Muscle layer of colon (tissue), 2 donors: Measurements from ENCODE around the gene RFXAP.

Source experiments
- H3K27ac ChIP-seq: one replicate; pipeline ENCODE4 v1.7.0; 2013; ENCODE audit warnings: low read depth, mild to moderate bottlenecking, low read length, moderate library complexity
- H3K27me3 ChIP-seq, 2 donors: one replicate each; pipeline ENCODE4 v1.7.0; 2013; ENCODE audit warnings: low read length in 2 of 2, mild to moderate bottlenecking in 2 of 2; ENCODE audit not compliant: insufficient read depth in 2 of 2, control insufficient read depth in 1 of 2
- H3K36me3 ChIP-seq: one replicate; pipeline ENCODE4 v1.7.0; 2013; ENCODE audit warnings: mild to moderate bottlenecking, low read length; ENCODE audit not compliant: insufficient read depth
- H3K4me1 ChIP-seq: one replicate; pipeline ENCODE4 v1.7.0; 2013; ENCODE audit warnings: mild to moderate bottlenecking, low read length; ENCODE audit not compliant: insufficient read depth
- H3K4me3 ChIP-seq, 2 donors: one replicate each; pipeline ENCODE4 v1.7.0; 2013; ENCODE audit warnings: low read length in 2 of 2, low read depth in 1 of 2, mild to moderate bottlenecking in 1 of 2, moderate library complexity in 1 of 2
- H3K9ac ChIP-seq: one replicate; pipeline ENCODE4 v1.7.0; 2013; ENCODE audit warnings: low read length
- H3K9me3 ChIP-seq: one replicate; pipeline ENCODE4 v1.7.0; 2013; ENCODE audit warnings: mild to moderate bottlenecking, low read length
- donor health status: abdominal sarcoma.
- donor health status: Adenocarcinoma of cecum.

Gene RFXAP

DNA sequence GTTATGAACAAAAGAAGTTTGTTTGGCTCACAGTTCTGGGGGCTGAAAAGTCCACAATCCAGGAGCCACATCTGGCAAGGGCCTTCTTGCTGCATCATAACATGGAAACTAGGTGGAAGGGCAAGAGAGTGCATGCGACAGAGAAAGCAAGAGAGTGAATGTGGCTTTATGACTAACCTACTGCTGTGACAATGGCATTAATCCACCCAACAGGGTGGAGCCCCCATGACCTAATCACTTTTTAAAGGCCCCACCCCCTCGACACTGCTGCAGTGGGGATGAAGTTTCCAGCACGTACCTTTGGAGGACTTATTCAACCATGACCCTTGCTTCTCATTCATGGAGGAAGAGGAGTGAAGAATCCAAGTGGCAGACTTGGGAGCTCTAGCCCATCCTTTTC is 30.0 kb upstream of the RFXAP start:
- Histone ChIP-seq H3K27me3 (no peaks in the 10 kb centered on the region), H3K36me3 (no peaks in the 10 kb centered on the region), H3K27ac (no peak overlapping the region), H3K9me3 (no peaks in the 10 kb centered on the region), H3K4me3 (no peak overlapping the region), H3K4me1 (no peaks in the 10 kb centered on the region), H3K9ac (no peak overlapping the region)

DNA sequence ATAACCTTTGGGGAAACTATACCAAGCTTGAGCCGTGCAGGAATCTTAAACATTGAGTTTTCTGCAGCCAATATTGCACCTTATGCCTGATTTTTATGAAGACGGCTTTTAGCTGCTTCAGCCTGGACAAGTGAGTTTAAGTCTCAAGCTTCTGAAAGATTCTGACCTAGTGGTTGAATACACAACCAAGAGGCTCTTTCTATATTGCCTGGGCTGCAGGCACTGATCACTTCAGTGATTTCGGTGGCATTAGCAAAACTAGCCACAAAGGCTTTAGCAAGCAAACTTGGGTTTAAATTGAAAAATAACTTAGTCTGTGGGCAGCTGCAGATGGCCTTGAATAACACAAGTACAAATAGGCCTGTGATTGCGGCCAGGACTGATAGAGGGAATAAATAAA is 29.3 kb upstream of the RFXAP start:
- Histone ChIP-seq H3K9me3 (no peaks in the 10 kb centered on the region), H3K4me3 (no peak overlapping the region), H3K9ac (no peak overlapping the region), H3K36me3 (no peaks in the 10 kb centered on the region), H3K4me1 (no peaks in the 10 kb centered on the region), H3K27me3 (no peaks in the 10 kb centered on the region), H3K27ac (no peak overlapping the region)

DNA sequence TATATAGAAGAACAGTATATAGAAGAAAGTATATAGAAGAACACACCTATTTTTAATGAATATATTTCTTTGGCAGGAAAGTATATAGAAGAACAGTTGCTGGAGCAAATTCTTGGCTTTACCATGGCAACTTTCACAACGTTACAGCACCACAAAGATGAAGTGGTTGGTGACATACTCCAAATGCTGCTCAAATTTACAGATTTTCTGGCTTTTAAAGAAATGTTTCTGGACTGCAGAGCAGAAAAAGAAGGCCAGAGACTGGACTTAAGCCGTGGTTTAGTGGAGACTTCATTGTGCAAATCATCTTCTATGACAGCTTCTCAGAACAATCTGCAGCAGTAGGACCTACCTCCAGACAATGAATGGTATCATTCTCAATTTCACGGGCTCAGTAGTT is 24.3 kb upstream of the RFXAP start:
- Histone ChIP-seq H3K4me3 (no peak overlapping the region), H3K9me3 (no peaks in the 10 kb centered on the region), H3K27ac (no peak overlapping the region), H3K36me3 (no peaks in the 10 kb centered on the region), H3K9ac (no peak overlapping the region), H3K27me3 (no peaks in the 10 kb centered on the region), H3K4me1 (no peaks in the 10 kb centered on the region)

DNA sequence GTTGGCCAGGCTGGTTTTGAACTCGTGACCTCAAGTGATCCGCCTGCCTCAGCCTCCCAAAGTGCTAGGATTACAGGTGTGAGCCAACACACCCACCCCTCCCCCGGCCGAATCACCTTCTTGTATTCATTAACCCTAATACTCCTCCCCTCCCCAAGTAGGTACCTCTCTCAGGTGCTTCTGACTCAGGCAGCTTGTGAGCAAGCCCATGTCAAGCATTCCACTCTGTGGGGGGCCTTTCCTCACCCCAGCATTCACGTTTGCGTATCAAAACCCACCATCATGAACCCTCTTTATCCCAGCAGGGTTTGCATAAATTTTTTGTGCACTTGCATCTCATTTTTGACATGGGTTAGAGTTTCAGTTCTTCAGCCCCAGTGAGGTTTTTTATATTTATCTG is 23.6 kb upstream of the RFXAP start:
- no peaks in the 10 kb centered on the region for H3K27me3 ChIP-seq
- no peak overlapping the region for H3K9ac ChIP-seq

DNA sequence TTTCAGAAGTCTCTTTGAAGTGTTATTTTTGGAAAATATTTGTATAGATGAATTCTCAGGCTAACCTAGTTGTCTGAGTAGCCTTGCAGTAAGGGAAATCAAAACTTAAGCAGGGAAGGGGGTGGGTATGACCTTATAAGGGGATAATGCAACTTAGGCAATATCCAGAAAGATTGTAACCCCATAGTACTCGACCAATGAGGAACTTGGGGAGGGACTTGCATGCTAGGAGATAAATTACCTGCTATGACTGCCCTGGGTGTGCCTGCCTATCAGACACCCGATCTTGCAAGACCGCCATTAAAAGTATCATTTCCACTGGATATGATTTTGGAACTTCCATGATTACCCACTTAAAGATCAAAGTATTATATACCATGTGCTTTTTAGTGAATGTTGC is 23.0 kb upstream of the RFXAP start:
- H3K27me3 ChIP-seq, result no peaks in the 10 kb centered on the region
- H3K9ac ChIP-seq, result no peak overlapping the region
- H3K9me3 ChIP-seq, result no peaks in the 10 kb centered on the region
- H3K4me3 ChIP-seq, result no peak overlapping the region
- H3K4me1 ChIP-seq, result no peaks in the 10 kb centered on the region
- H3K36me3 ChIP-seq, result no peaks in the 10 kb centered on the region
- H3K27ac ChIP-seq, result no peak overlapping the region

More for the DNA sequence above, 23.6 kb upstream of the RFXAP start:
- no peaks in the 10 kb centered on the region for H3K4me1 ChIP-seq
- no peak overlapping the region for H3K4me3 ChIP-seq
- H3K27ac ChIP-seq, result no peak overlapping the region
- no peaks in the 10 kb centered on the region for H3K36me3 ChIP-seq
- no peaks in the 10 kb centered on the region for H3K9me3 ChIP-seq

DNA sequence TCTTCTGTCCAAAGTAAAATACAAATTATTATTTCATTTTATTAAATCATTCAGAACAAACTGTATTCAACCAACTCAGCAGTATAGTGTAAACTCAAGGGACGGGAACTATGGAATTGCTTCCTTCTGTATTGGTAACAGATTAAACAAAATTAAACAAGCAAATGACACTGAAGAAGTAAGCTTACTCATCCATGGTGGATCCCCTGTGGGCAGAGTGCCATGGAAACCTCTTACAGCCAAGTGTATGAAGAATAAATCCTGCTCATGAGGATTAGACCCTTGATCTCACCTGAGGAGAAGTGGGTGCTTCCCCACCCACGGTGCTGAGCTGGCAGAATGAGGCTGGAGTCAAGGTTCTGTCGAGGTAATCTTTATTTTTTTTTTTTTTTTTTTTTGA is 18.0 kb upstream of the RFXAP start:
- H3K36me3 ChIP-seq, result no peaks in the 10 kb centered on the region
- H3K27ac ChIP-seq, result no peak overlapping the region
- H3K27me3 ChIP-seq, result no peaks in the 10 kb centered on the region
- H3K9me3 ChIP-seq, result no peaks in the 10 kb centered on the region
- H3K9ac ChIP-seq, result no peak overlapping the region
- H3K4me1 ChIP-seq, result no peaks in the 10 kb centered on the region
- no peak overlapping the region for H3K4me3 ChIP-seq

DNA sequence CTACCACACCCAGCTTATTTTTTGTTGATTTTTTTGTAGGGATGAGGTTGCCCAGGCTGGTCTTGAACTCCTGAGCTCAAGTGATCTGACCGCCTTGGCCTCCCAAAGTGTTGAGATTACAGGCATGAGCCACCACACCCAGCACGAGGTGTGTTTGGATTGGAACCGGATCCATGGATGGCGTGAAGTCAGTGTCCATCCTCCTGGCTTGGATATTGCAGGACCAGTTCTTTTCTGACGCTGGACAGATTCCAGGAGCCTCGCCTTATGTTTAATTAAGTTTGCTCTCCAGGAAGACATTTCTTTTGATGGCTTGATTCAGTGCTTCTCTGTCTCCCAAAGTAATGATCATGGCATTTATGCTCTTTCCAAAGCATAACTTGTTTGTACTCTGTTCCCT is 14.4 kb upstream of the RFXAP start:
- H3K27me3 ChIP-seq, result no peaks in the 10 kb centered on the region
- H3K36me3 ChIP-seq, result no peaks in the 10 kb centered on the region
- no peaks in the 10 kb centered on the region for H3K9me3 ChIP-seq

DNA sequence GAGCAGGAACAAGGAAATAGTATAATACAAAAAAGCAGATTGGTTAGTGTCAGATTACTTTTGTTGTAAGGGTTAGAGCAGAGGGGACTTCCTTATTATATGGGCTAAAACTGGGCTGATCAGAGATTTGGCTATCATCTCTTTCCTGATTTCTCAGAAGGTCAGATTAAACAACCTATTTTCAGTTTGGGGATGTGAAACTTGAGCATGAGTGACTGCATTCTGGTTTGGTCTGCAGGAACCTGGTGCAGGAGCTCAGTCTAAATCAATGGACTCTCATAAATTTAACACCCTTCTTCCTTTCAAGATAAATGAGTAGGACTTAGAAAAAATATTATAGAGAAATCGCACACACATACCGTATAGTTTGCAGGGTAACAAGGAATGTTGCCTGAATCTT is 12.9 kb upstream of the RFXAP start:
- no peak overlapping the region for H3K4me3 ChIP-seq
- no peak overlapping the region for H3K9ac ChIP-seq
- no peaks in the 10 kb centered on the region for H3K36me3 ChIP-seq
- no peaks in the 10 kb centered on the region for H3K9me3 ChIP-seq
- H3K27ac ChIP-seq, result no peak overlapping the region
- H3K27me3 ChIP-seq, result no peaks in the 10 kb centered on the region
- H3K4me1 ChIP-seq, result no peaks in the 10 kb centered on the region

More for the DNA sequence above, 14.4 kb upstream of the RFXAP start:
- Histone ChIP-seq H3K9ac (no peak overlapping the region), H3K4me3 (no peak overlapping the region), H3K27ac (no peak overlapping the region), H3K4me1 (no peaks in the 10 kb centered on the region)

DNA sequence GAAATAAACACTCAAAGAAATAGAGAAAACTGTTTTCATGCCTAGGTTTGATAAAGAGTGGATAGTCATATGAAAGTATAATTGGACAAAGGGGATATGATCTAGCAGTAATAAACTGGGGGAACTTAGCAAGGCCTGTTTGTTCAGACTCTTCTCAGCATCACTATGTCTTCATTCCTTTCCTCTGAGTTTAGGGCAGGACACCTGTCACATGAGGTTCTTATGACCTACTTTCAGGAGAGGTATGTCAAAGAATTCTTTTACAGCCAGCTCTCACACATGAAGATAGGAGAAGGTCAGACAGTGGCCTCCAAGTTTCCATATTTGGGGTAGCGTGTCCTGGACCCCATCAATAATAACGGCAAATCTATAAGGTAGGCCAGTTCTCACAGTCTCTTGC is 11.4 kb upstream of the RFXAP start:
- Histone ChIP-seq H3K36me3 (no peaks in the 10 kb centered on the region), H3K27ac (no peak overlapping the region), H3K4me3 (no peak overlapping the region), H3K9me3 (no peaks in the 10 kb centered on the region), H3K9ac (no peak overlapping the region), H3K4me1 (no peaks in the 10 kb centered on the region), H3K27me3 (no peaks in the 10 kb centered on the region)

DNA sequence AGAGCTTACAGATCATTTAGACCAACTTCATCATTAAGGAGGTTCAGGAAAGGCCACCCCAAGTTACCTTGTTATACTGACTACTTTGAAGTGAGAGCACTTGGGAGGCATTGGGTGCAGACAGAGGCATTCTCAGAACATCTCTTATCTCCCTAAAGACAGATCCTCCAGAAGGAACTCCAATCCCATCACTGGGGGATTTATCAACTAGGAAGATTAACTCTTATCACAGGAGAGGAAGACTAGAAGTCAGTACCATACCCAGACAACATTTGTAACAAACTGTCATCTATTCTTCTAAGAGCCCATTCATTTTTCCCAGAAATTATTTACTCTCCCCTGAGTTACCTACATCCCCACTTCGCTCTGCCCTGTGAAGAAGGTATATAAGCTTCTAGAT is 5.8 kb upstream of the RFXAP start:
- Histone ChIP-seq H3K36me3 (no peaks in the 10 kb centered on the region), H3K27me3 (no peaks in the 10 kb centered on the region), H3K9ac (no peak overlapping the region)

DNA sequence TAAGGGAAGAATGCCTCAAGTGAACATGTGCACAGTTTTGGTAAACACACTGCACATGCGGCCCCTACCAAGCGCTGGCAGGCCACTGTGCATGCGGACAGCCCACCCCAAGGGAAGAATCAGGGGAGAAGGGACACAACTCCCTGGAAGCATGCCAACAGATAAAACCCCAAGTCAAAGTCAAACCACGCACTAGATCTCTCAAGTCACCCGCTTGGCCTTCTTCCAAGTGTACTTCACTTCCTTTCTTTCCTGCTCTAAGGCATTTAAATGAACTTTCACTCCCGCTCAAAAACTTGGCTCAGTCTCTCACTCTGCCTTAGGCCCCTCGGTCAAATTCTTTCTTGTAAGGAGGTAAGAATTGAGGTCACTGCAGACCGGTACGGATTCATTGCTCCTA is 4.6 kb upstream of the RFXAP start:
- Histone ChIP-seq H3K27ac (no peak overlapping the region), H3K9me3 (no peaks in the 10 kb centered on the region), H3K9ac (no peak overlapping the region), H3K27me3 (no peaks in the 10 kb centered on the region), H3K36me3 (no peaks in the 10 kb centered on the region), H3K4me3 (no peak overlapping the region), H3K4me1 (no peaks in the 10 kb centered on the region)

More for the DNA sequence above, 5.8 kb upstream of the RFXAP start:
- Histone ChIP-seq H3K27ac (no peak overlapping the region), H3K4me1 (no peaks in the 10 kb centered on the region), H3K9me3 (no peaks in the 10 kb centered on the region), H3K4me3 (no peak overlapping the region)

DNA sequence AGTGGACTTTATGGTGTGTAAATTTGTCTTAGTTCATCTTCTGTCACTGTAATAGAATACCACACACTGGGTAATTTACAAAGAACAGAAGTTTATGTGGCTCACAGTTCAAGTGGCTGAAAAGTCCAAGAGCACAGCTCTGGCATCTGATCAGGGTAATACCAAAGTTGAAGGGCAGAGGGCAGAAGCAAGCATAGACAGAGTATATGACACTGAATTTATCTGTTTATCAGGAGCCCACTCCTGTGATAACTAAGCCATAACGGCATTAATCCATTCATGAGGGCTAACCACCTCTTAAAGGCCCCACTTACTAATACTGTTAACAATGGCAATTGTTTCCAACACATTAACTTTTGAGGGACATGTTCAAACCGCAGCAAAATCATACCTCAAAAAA is 4.0 kb upstream of the RFXAP start:
- Histone ChIP-seq H3K9me3 (no peaks in the 10 kb centered on the region), H3K9ac (no peak overlapping the region), H3K4me3 (no peak overlapping the region), H3K27me3 (no peaks in the 10 kb centered on the region), H3K36me3 (no peaks in the 10 kb centered on the region), H3K4me1 (peaks cover 3% of the 10 kb centered on the region), H3K27ac (no peak overlapping the region)
